GM18507 (cell line): ENCODE data around the gene SPEF1.

Source experiments
- DNase-seq: peaks from one replicate; pipeline ENCODE4 v3.0.0; 2011; ENCODE audit warnings: low read depth; ENCODE audit not compliant: insufficient read length; ENCODE audit errors: extremely low spot score
- FAIRE-seq: peaks from 2 replicates; lab custom pipeline; 2011; peaks lifted over from hg19 to GRCh38; lab: Jason Lieb, UNC

The SPEF1 gene

GRCh38 chr20:3771552-3772058, 9.6 kb downstream of the SPEF1 start:
- no peak for FAIRE-seq

GRCh38 chr20:3768342-3769130, 12.7 kb downstream of the SPEF1 start:
- peak; percentile 85 for FAIRE-seq
- peak; percentile 49 for DNase-seq

More at GRCh38 chr20:3771552-3772058, 9.6 kb downstream of the SPEF1 start:
- no peak for DNase-seq

GRCh38 chr20:3767427-3768341, 13.6 kb downstream of the SPEF1 start, which contains the start of gene ADISSP:
TSS of gene ADISSP (minus strand) at chr20:3767753. CDS start at chr20:3760100, 7,653 bp downstream.
- peak; percentile 99 for DNase-seq
- peak; percentile 100 for FAIRE-seq

- DNase-seq (no peak), FAIRE-seq (no peak)
Observed at GRCh38 chr20:3767110-3767426, 14.2 kb downstream of the SPEF1 start.

- DNase-seq (no peak), FAIRE-seq (no peak)
Observed at GRCh38 chr20:3766422-3767109, 14.7 kb downstream of the SPEF1 start.

GRCh38 chr20:3765171-3765882, 15.9 kb downstream of the SPEF1 start:
- no peak for DNase-seq
- FAIRE-seq, result no peak

GRCh38 chr20:3764659-3765058, 16.6 kb downstream of the SPEF1 start:
- DNase-seq (no peak), FAIRE-seq (no peak)

- no peak for DNase-seq
- FAIRE-seq, result no peak
Observed at GRCh38 chr20:3763671-3764601, 17.3 kb downstream of the SPEF1 start.

GRCh38 chr20:3760655-3761348, 20.4 kb downstream of the SPEF1 start:
- FAIRE-seq, result no peak
- DNase-seq, result no peak

GRCh38 chr20:3759884-3760283, 21.4 kb downstream of the SPEF1 start:
- DNase-seq (no peak), FAIRE-seq (no peak)

GRCh38 chr20:3759316-3759823, 21.9 kb downstream of the SPEF1 start:
- FAIRE-seq, result no peak

GRCh38 chr20:3758566-3758965, 22.7 kb downstream of the SPEF1 start:
- FAIRE-seq (no peak), DNase-seq (no peak)

More at GRCh38 chr20:3759316-3759823, 21.9 kb downstream of the SPEF1 start:
- DNase-seq, result no peak

GRCh38 chr20:3757268-3757667, 24.0 kb downstream of the SPEF1 start:
- DNase-seq, result no peak

GRCh38 chr20:3755814-3756480, 25.3 kb downstream of the SPEF1 start:
- FAIRE-seq (no peak), DNase-seq (no peak)

More at GRCh38 chr20:3757268-3757667, 24.0 kb downstream of the SPEF1 start:
- FAIRE-seq, result no peak

- no peak for DNase-seq
- no peak for FAIRE-seq
Observed at GRCh38 chr20:3755269-3755668, 26.0 kb downstream of the SPEF1 start.

GRCh38 chr20:3754276-3754630, 27.0 kb downstream of the SPEF1 start:
- FAIRE-seq (no peak), DNase-seq (no peak)
